Measurements from ENCODE around the gene TMEM150B.
A peak's percentile ranks its signal among the peaks of the same experiment; 100 is the strongest.

TMEM150B gene

DNA sequence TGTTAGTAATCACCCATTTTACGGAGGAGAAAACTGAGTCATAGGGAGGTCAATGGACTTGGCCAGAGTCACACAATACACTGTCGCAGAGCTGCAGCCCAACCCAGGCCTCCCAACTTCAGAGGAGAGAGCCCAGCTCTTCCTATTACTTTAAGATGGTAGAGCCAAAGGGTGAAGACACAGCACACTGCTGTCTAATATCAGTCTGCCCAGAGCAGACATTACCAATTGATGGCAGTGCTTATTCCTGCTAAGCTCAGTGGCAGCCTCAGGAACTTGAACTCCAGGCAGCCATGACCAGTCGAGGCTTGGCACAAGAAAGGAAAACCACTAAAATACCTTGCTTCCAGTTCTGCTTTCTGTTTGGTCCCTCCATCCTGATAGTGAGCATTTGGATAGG, 18.4 kb downstream of the TMEM150B start:
- H3K23ac ChIP-seq (ENCODE audit: low read length) = no peak overlapping the region
- H3K4me1 ChIP-seq (ENCODE audit: control insufficient read depth in 1 of 2, insufficient read depth in 2 of 2, low read length in 2 of 2) = peaks cover 0 to under 1% of the 10 kb centered on the region in 2 experiments
- H2AFZ ChIP-seq (ENCODE audit: insufficient read depth, low read length, poor library complexity) = no peak overlapping the region
- no peak overlapping the region for H3K18ac ChIP-seq (ENCODE audit: low read length)
- no peak overlapping the region for H3K4me3 ChIP-seq (ENCODE audit: low read depth, low read length)
- no peak overlapping the region for H3K27ac ChIP-seq (ENCODE audit: low read depth, low read length)
- H3K36me3 ChIP-seq (ENCODE audit: control insufficient read depth in 1 of 2, insufficient read depth in 2 of 2, low read length in 2 of 2) = peaks cover 27 to 36% of the 10 kb centered on the region in 2 experiments
- no peak overlapping the region for H2AK5ac ChIP-seq (ENCODE audit: low read length)
- no peak for DNase-seq
- no peak overlapping the region for H3K9ac ChIP-seq (ENCODE audit: low read length)
- no peak overlapping the region for H3K4ac ChIP-seq (ENCODE audit: low read depth, low read length)
- no peak overlapping the region for H4K91ac ChIP-seq (ENCODE audit: low read depth, low read length)
- no peaks in the 10 kb centered on the region for H3K79me1 ChIP-seq (ENCODE audit: low read length)
- no peaks in the 10 kb centered on the region for H3K79me2 ChIP-seq (ENCODE audit: control insufficient read depth, insufficient read depth, low read length, poor library complexity)
- no peak overlapping the region for H2BK12ac ChIP-seq (ENCODE audit: low read length)
- no peak overlapping the region for H2BK120ac ChIP-seq (ENCODE audit: insufficient read depth, low read length, poor library complexity)
- H4K12ac ChIP-seq (ENCODE audit: low read depth, low read length) = no peak overlapping the region
- no peak overlapping the region for H4K8ac ChIP-seq (ENCODE audit: low read depth, low read length)
- no CpG with 5 or more reads among the region's 3 CpGs for WGBS (ENCODE audit: extremely low coverage, insufficient coverage, insufficient read length)
- H3K4me2 ChIP-seq (ENCODE audit: low read length) = no peak overlapping the region
- no peak overlapping the region for H2BK5ac ChIP-seq (ENCODE audit: low read depth, low read length, poor library complexity)
- no peaks in the 10 kb centered on the region for H3K27me3 ChIP-seq (ENCODE audit: insufficient read depth, low read length)
- H3K14ac ChIP-seq (ENCODE audit: low read length) = no peak overlapping the region
- H3K9me3 ChIP-seq (ENCODE audit: insufficient read depth, low read depth, low read length) = peaks cover 3% of the 10 kb centered on the region

DNA sequence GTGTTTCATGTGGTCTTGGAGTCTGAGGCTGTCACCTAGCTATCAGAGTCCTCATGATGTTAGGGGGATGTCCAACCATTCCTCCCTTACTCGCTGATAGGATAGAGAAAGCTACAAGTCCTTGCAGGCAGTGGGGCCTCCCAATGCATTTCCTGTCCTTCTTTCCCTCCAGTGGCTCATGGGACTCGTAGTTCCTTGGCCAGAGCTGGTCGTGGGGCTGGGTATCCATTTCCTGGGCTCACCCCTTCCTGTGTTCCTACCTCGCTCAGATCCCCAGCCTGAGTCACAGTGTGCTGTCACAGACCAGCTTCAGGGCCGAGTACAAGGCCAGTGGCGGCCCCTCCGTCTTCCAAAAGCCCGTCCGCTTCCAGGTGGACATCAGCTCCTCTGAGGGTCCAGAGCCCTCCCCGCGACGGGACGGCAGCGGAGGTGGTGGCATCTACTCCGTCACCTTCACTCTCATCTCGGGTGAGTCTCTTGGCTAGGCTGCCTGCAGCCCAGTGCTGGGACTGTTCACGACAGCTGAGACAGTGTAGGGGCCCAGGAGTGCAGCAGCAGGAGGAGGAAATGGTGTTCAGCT, 19.1 kb downstream of the TMEM150B start:
- Histone ChIP-seq H2BK12ac (ENCODE audit: low read length) (no peak overlapping the region), H3K36me3 (ENCODE audit: control insufficient read depth in 1 of 2, insufficient read depth in 2 of 2, low read length in 2 of 2) (peaks cover 27 to 36% of the 10 kb centered on the region in 2 experiments)

GRCh38 chr19:55305491-55305890, 19.6 kb downstream of the TMEM150B start:
- no peak overlapping the region for H2AFZ ChIP-seq (ENCODE audit: insufficient read depth, low read length, poor library complexity)
- no peaks in the 10 kb centered on the region for H3K27me3 ChIP-seq (ENCODE audit: insufficient read depth, low read length)
- no peak overlapping the region for H2BK12ac ChIP-seq (ENCODE audit: low read length)
- H4K91ac ChIP-seq (ENCODE audit: low read depth, low read length) = no peak overlapping the region
- H2BK5ac ChIP-seq (ENCODE audit: low read depth, low read length, poor library complexity) = no peak overlapping the region
- no peak overlapping the region for H4K8ac ChIP-seq (ENCODE audit: low read depth, low read length)
- peaks cover 0 to 3% of the 10 kb centered on the region in 2 experiments for H3K4me1 ChIP-seq (ENCODE audit: control insufficient read depth in 1 of 2, insufficient read depth in 2 of 2, low read length in 2 of 2)
- DNase-seq = peak; percentile 27 to 77
- H3K79me1 ChIP-seq (ENCODE audit: low read length) = no peaks in the 10 kb centered on the region
- no peak overlapping the region for H3K4me2 ChIP-seq (ENCODE audit: low read length)
- WGBS (ENCODE audit: extremely low coverage, insufficient coverage, insufficient read length) = no CpG with 5 or more reads among the region's 9 CpGs
- H3K9me3 ChIP-seq (ENCODE audit: insufficient read depth, low read depth, low read length) = peaks cover 3% of the 10 kb centered on the region
- H3K9ac ChIP-seq (ENCODE audit: low read length) = no peak overlapping the region
- H3K79me2 ChIP-seq (ENCODE audit: control insufficient read depth, insufficient read depth, low read length, poor library complexity) = no peaks in the 10 kb centered on the region
- H3K4me3 ChIP-seq (ENCODE audit: low read depth, low read length) = no peak overlapping the region
- H3K4ac ChIP-seq (ENCODE audit: low read depth, low read length) = no peak overlapping the region
- H2BK120ac ChIP-seq (ENCODE audit: insufficient read depth, low read length, poor library complexity) = no peak overlapping the region
- no peak overlapping the region for H2AK5ac ChIP-seq (ENCODE audit: low read length)
- no peak overlapping the region for H3K14ac ChIP-seq (ENCODE audit: low read length)
- H3K27ac ChIP-seq (ENCODE audit: low read depth, low read length) = no peak overlapping the region
- no peak overlapping the region for H4K12ac ChIP-seq (ENCODE audit: low read depth, low read length)
- no peak overlapping the region for H3K18ac ChIP-seq (ENCODE audit: low read length)
- no peak overlapping the region for H3K23ac ChIP-seq (ENCODE audit: low read length)
- peaks cover 27 to 36% of the 10 kb centered on the region in 2 experiments for H3K36me3 ChIP-seq (ENCODE audit: control insufficient read depth in 1 of 2, insufficient read depth in 2 of 2, low read length in 2 of 2)

More for the DNA sequence above, 19.1 kb downstream of the TMEM150B start:
- Histone ChIP-seq H3K23ac (ENCODE audit: low read length) (no peak overlapping the region), H3K14ac (ENCODE audit: low read length) (no peak overlapping the region), H3K27me3 (ENCODE audit: insufficient read depth, low read length) (no peaks in the 10 kb centered on the region), H3K4me1 (ENCODE audit: control insufficient read depth in 1 of 2, insufficient read depth in 2 of 2, low read length in 2 of 2) (peaks cover 0 to 3% of the 10 kb centered on the region in 2 experiments), H3K79me1 (ENCODE audit: low read length) (no peaks in the 10 kb centered on the region), H4K91ac (ENCODE audit: low read depth, low read length) (no peak overlapping the region), H2AK5ac (ENCODE audit: low read length) (no peak overlapping the region), H3K27ac (ENCODE audit: low read depth, low read length) (no peak overlapping the region), H3K18ac (ENCODE audit: low read length) (no peak overlapping the region), H3K4ac (ENCODE audit: low read depth, low read length) (no peak overlapping the region), H4K8ac (ENCODE audit: low read depth, low read length) (no peak overlapping the region), H3K4me2 (ENCODE audit: low read length) (no peak overlapping the region), H2BK120ac (ENCODE audit: insufficient read depth, low read length, poor library complexity) (no peak overlapping the region), H3K9me3 (ENCODE audit: insufficient read depth, low read depth, low read length) (peaks cover 3% of the 10 kb centered on the region), H2AFZ (ENCODE audit: insufficient read depth, low read length, poor library complexity) (no peak overlapping the region), H3K9ac (ENCODE audit: low read length) (no peak overlapping the region), H3K4me3 (ENCODE audit: low read depth, low read length) (no peak overlapping the region), H4K12ac (ENCODE audit: low read depth, low read length) (no peak overlapping the region), H2BK5ac (ENCODE audit: low read depth, low read length, poor library complexity) (no peak overlapping the region), H3K79me2 (ENCODE audit: control insufficient read depth, insufficient read depth, low read length, poor library complexity) (no peaks in the 10 kb centered on the region)
- DNase-seq = no peak
- no CpG with 5 or more reads among the region's 17 CpGs for WGBS (ENCODE audit: extremely low coverage, insufficient coverage, insufficient read length)

DNA sequence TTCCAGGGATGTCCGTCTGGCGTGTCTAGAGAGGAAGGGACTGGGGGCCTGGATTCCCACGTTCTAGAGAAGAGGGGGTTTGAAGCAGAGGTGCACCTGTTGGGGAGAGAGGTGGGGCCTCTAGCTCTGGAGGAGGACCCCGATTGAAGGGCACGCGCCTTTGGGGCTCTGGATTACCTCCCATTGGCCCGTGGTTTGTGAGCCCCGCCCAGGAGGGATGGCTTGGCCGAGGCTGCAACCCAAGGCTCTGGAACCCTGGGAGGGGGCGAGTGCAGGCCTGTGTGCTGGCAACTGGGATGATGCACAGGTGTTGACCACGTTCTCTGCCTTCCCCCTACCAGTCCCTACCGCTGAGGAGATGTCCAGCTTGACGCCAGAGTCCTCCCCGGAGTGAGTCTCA, 20.2 kb downstream of the TMEM150B start:
- Histone ChIP-seq H3K9me3 (ENCODE audit: insufficient read depth, low read depth, low read length) (peaks cover 3% of the 10 kb centered on the region), H2AFZ (ENCODE audit: insufficient read depth, low read length, poor library complexity) (no peak overlapping the region), H3K27ac (ENCODE audit: low read depth, low read length) (no peak overlapping the region), H2BK120ac (ENCODE audit: insufficient read depth, low read length, poor library complexity) (no peak overlapping the region), H3K27me3 (ENCODE audit: insufficient read depth, low read length) (no peaks in the 10 kb centered on the region), H3K79me2 (ENCODE audit: control insufficient read depth, insufficient read depth, low read length, poor library complexity) (no peaks in the 10 kb centered on the region), H3K36me3 (ENCODE audit: control insufficient read depth in 1 of 2, insufficient read depth in 2 of 2, low read length in 2 of 2) (peaks cover 25 to 36% of the 10 kb centered on the region in 2 experiments), H2BK12ac (ENCODE audit: low read length) (no peak overlapping the region), H3K18ac (ENCODE audit: low read length) (no peak overlapping the region), H4K12ac (ENCODE audit: low read depth, low read length) (no peak overlapping the region), H4K91ac (ENCODE audit: low read depth, low read length) (no peak overlapping the region), H3K9ac (ENCODE audit: low read length) (no peak overlapping the region), H3K4me3 (ENCODE audit: low read depth, low read length) (no peak overlapping the region), H3K23ac (ENCODE audit: low read length) (no peak overlapping the region), H2BK5ac (ENCODE audit: low read depth, low read length, poor library complexity) (no peak overlapping the region), H3K79me1 (ENCODE audit: low read length) (no peaks in the 10 kb centered on the region), H2AK5ac (ENCODE audit: low read length) (no peak overlapping the region), H4K8ac (ENCODE audit: low read depth, low read length) (no peak overlapping the region), H3K14ac (ENCODE audit: low read length) (no peak overlapping the region), H3K4ac (ENCODE audit: low read depth, low read length) (no peak overlapping the region), H3K4me2 (ENCODE audit: low read length) (no peak overlapping the region), H3K4me1 (ENCODE audit: control insufficient read depth in 1 of 2, insufficient read depth in 2 of 2, low read length in 2 of 2) (peaks cover 0 to 3% of the 10 kb centered on the region in 2 experiments)
- DNase-seq = no peak
- WGBS (ENCODE audit: extremely low coverage, insufficient coverage, insufficient read length) = no CpG with 5 or more reads among the region's 14 CpGs

All from trophoblast cell (in vitro differentiated cells and primary cell).